Progenitor cell of endocrine pancreas (in vitro differentiated cells): ENCODE data around the gene TTC34. TPM values are rescaled to one million over a fixed set of nuclear protein-coding genes. Genes with fewer than 3 reads are reported as not detected.
A peak's percentile ranks its signal among the peaks of the same experiment; 100 is the strongest.

ENCODE experiments used
- DNase-seq: peaks from one replicate; pipeline ENCODE4 v3.0.0; 2021; ENCODE audit warnings: low spot score; ENCODE audit not compliant: unreplicated experiment
- H3K27ac Mint-ChIP-seq: 2 replicates; pipeline ENCODE4 v1.8.0; 2021; ENCODE audit warnings: mild to moderate bottlenecking, moderate library complexity, mixed read lengths
- H3K27me3 Mint-ChIP-seq: 2 replicates; pipeline ENCODE4 v1.8.0; 2021; ENCODE audit warnings: mixed read lengths
- H3K36me3 Mint-ChIP-seq: 2 replicates; pipeline ENCODE4 v1.8.0; 2022; ENCODE audit warnings: mixed read lengths; ENCODE audit not compliant: insufficient read depth
- H3K4me1 Mint-ChIP-seq: 2 replicates; pipeline ENCODE4 v1.8.0; 2021; ENCODE audit warnings: low read depth, mixed read lengths
- H3K4me3 Mint-ChIP-seq: 2 replicates; pipeline ENCODE4 v1.8.0; 2021; ENCODE audit warnings: low read depth, mild to moderate bottlenecking, moderate library complexity, mixed read lengths
- H3K9me3 Mint-ChIP-seq: 2 replicates; pipeline ENCODE4 v1.8.0; 2021; ENCODE audit warnings: low read depth, mixed read lengths
- CTCF ChIP-seq: fragments of 200-600 bp; sonication (generic); IDR thresholded peaks from one replicate; pipeline ENCODE4 v1.5.0; 2021; ENCODE audit warnings: antibody characterized with exemption, mild to moderate bottlenecking; ENCODE audit not compliant: unreplicated experiment
- total RNA-seq: library from RNA; stranded (reverse); gene quantifications from 2 replicates; pipeline ENCODE4 v1.2.1, GENCODE V29; 2021

Gene TTC34
- total RNA-seq, 1 donor from 2014 or later: 3.1 TPM

- TF ChIP-seq CTCF: no peak
- DNase-seq: no peak
- Mint-ChIP-seq H3K27me3 (peaks cover 6% of the 10 kb centered on the region), H3K4me1 (peaks cover 3% of the 10 kb centered on the region), H3K36me3 (peaks cover 2% of the 10 kb centered on the region), H3K9me3 (peaks cover 10% of the 10 kb centered on the region), H3K27ac (no peak overlapping the region), H3K4me3 (no peak overlapping the region)
Measured at GRCh38 chr1:2644591-2645101, 156.8 kb downstream of the TTC34 start.

GRCh38 chr1:2644171-2644570 is 157.3 kb downstream of the TTC34 start:
- Mint-ChIP-seq H3K4me3 (peak overlapping the region; percentile 78), H3K27me3 (peaks cover 6% of the 10 kb centered on the region), H3K9me3 (peaks cover 10% of the 10 kb centered on the region), H3K36me3 (peaks cover 2% of the 10 kb centered on the region), H3K27ac (no peak overlapping the region), H3K4me1 (peaks cover 3% of the 10 kb centered on the region)
- no peak for TF ChIP-seq CTCF
- DNase-seq: no peak

- H3K4me3 Mint-ChIP-seq: peak overlapping the region; percentile 78
- H3K27me3 Mint-ChIP-seq: peaks cover 9% of the 10 kb centered on the region
- no peak for DNase-seq
- H3K9me3 Mint-ChIP-seq: peaks cover 10% of the 10 kb centered on the region
- peak overlapping the region; percentile 69 for H3K27ac Mint-ChIP-seq
- no peak for TF ChIP-seq CTCF
- peaks cover 2% of the 10 kb centered on the region for H3K36me3 Mint-ChIP-seq
- H3K4me1 Mint-ChIP-seq: peaks cover 3% of the 10 kb centered on the region
Measured at GRCh38 chr1:2643414-2644077, 157.9 kb downstream of the TTC34 start.

GRCh38 chr1:2642560-2643413 is 158.7 kb downstream of the TTC34 start:
- peak; percentile 88 for DNase-seq
- peaks cover 3% of the 10 kb centered on the region for H3K4me1 Mint-ChIP-seq
- peaks cover 7% of the 10 kb centered on the region for H3K9me3 Mint-ChIP-seq
- peak overlapping the region; percentile 81 for H3K4me3 Mint-ChIP-seq
- TF ChIP-seq CTCF: peak; percentile 19
- peaks cover 14% of the 10 kb centered on the region for H3K27me3 Mint-ChIP-seq
- H3K36me3 Mint-ChIP-seq: peaks cover under 1% of the 10 kb centered on the region
- H3K27ac Mint-ChIP-seq: peak overlapping the region; percentile 56

GRCh38 chr1:2642131-2642559 is 159.3 kb downstream of the TTC34 start:
- no peak for DNase-seq
- peaks cover 3% of the 10 kb centered on the region for H3K4me1 Mint-ChIP-seq

More at GRCh38 chr1:2642131-2642559, 159.3 kb downstream of the TTC34 start:
- Mint-ChIP-seq H3K27me3 (peaks cover 19% of the 10 kb centered on the region), H3K27ac (peak overlapping the region; percentile 56), H3K4me3 (peak overlapping the region; percentile 81), H3K9me3 (peaks cover 4% of the 10 kb centered on the region), H3K36me3 (no peaks in the 10 kb centered on the region)
- no peak for TF ChIP-seq CTCF
